ENCODE data around the gene EGR4. TPM values are rescaled to one million over a fixed set of nuclear protein-coding genes. Genes with fewer than 3 reads are reported as not detected.

Gene EGR4
- polyA plus RNA-seq (2013, experiment 1 of 2; ENCODE audit: insufficient read length), result not detected
- not detected for polyA plus RNA-seq (2013, experiment 2 of 2; ENCODE audit: insufficient read length)

DNA sequence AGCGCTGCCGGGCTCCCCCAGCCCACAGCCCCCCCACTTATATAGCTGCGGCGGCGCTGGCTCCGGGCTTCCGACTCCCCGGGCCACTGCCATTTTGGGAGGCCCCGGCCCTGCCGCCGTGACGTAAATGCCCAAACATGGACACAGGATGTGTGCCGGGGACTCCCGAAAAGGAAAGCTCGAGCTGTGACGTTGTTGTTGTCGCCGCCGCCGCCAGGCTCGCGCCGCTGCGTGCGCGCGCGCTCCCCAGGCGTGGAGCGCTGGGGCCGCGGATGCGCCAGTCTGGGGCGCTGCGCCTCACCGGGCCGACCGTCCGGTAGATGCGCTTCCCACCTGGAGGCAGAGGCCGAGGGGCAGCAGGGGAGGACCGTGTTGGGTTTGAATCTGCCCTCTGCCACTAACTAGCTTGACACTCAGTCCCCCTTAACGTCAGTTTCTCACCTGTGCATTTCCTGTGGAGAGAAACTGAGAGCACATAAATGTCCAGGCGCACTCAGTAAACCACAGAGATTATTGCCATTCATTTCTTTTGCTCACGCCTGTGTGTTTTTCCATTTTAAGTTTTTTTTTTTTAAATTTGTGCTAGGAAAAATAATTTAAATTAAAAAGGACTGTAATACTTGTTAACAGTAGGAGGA, at the start of gene EGR4:
EGR4 (minus strand) TSS at position 15 of the 638 bp plus-strand sequence. CDS start 231 bp downstream, outside the sequence.
- peak; percentile 56 for DNase-seq

DNA sequence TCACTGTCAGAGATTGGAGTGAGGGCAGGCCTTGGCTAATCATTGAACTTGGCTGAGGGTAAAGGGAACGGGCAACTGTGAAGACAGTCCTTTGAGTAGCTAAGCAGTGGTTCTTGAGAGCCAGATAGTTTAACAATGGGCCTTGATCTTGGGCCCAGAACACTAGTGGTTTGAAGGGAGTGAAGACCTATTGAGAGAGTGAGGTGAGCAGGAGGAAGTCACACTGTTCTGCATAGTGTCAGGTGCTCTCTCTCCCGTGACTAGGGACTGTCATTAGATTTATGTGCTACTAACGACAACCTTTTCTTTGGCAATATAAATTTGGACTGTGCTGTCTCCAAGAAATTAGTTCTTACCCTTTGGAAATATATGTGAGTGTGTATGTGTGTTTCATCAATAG, 47.7 kb upstream of the EGR4 start:
- no peak for DNase-seq

DNA sequence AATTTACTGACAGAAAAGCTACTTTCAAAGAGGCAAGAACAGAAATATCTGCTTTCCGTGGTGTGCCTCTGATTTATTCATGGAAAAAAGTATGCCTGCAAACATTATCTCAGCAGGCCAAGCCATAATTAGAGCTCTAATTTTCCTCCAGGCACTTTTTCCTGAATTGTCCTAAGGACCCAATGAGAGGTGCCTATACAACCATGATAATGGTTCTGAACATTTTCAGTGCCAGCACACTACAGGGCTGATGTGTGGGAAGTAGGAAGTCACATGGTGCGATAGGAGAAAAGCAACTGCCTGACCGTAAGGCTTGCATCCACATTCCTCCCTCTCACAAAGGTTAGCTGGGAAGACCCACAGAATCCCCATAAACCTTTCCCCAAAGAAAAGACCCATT, 45.9 kb upstream of the EGR4 start:
- DNase-seq, result no peak

DNA sequence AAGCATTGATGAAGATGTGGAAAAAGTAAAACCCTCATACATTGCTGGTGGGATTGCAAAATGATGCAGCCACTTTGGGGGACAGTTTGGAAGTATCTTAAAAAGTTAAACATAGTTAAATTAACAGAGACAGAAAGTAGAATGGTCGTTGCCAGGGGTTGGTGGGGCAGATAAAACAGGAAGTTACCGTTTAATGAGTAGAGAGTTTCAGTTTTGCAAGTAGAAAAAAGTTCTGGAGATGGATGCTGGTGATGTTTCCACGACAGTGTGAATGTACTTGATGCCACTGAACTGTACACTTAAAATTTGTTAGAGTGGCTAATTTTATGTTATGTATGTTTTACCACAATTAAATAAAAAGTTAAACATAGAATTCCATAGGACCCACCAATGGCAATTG, 44.5 kb upstream of the EGR4 start:
- no peak for DNase-seq

DNA sequence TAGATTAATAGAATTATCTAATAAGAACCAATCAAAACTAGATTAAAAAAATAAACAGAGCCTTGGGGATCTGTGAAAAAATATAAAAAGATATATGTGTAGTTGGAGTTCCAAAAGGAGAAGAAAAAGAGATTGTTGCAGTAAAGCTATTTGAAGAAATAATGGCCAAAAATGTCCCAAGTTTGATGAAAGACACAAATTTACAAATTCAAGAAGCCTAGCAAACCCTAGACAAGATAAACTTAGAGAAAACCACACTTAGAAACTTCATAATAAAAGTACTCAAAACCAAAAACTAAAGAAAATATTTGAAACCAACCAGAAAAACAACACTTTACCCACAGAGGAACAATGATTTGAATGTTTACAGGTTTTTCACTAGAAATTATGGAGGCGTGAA, 41.3 kb upstream of the EGR4 start:
- DNase-seq, result no peak

DNA sequence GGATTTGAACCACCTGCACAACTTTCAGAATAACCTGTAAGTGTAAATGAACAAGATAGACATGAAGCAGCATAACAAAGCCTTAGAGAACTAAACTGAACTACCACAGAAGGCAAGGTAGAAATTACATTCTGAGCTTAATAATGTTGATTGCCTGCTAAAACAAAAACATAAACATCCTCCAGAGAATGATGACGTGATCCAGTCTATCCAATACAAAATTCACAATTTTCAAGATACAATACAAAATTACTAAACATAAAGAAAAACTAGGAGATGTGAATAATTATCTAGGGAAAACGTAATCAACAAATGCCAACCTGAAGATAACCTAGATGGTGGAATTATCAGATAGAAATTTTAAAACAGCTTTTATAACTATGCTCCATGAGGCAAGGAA, 40.7 kb upstream of the EGR4 start:
- DNase-seq, result no peak

DNA sequence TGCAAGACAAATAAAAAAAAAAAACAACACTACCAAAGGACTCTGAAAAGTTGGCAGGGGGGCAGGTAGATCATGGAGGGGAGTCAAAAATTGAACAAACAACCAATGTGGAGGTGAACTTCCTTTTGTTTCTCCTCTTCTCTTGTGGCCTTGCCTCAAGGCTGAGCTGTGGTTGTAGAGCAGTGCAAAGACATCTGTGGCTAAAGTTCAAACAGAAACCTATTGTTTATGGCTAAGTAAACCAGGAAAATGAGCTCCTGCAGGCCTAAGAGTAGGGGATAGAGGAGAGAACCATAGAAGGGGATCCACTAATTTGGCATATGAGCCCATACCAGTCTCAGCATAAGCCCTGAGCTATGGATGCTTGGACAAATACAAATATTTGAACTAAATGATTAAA, 40.2 kb upstream of the EGR4 start:
- DNase-seq, result no peak

DNA sequence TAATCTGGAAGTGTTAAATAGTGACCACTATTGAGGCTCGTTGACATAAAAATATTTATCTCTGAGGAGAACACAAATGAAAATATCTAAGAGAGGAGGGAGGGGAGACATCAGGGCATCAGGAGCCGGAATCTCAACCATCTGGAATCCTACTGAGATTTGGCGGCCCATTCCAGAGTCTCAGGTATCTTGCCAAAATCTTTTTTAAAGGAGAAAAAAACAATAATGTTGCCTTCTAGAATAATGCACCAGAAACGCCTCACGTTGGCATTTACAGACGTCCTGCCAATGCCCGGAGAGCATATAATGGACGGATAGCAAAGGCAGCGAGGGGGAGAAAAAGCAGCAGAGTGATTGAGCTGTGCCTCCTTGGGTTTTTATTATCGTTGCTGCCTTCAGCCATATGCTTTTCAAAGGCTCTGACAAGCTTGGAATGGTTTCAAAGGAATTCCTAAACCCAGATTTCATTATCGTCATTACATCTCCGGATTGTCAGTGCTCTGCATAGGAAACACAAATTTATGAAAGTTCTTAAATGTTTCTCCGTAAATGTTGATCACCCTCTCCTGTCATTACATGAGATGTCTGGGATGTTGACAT, 30.9 kb upstream of the EGR4 start:
- no peak for DNase-seq

DNA sequence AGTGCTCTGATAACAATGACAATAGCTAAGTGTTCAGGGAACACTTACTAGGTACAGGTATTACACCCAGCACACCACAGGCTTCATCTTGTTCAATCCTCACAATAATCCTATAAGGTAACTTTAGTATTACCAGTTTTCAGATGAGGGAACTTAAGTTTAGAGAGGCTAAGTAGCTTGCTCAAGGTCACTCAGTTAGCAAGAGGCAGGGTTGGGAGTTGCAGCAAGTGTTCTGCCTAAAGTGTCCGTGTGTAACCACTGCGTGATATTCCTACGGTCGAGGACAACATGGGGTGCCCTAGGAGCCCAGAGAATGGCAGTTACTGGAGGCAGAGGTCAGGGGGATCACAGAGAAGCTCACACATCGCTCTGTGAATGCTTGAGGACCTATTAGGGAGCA, 30.2 kb upstream of the EGR4 start:
- DNase-seq, result no peak

DNA sequence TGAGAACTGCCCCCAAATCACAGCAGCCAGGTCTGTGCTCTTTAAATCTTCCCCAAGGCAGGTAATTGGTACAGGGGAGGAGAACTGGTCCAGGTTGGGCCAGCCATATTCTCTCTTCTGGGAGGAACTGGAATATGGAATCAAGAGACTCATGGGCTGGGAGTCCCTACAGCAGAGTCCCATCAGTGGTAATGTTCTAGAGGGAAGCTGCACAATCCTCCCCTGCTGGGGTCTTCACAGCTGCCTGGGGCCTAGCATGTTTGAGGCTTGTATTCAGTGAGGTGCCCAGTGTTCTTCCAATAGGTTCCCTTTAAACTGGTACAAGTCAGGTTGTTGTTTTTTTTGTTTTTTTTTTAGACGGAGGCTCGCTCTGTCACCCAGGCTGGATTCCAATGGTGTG, 21.1 kb upstream of the EGR4 start:
- no peak for DNase-seq

DNA sequence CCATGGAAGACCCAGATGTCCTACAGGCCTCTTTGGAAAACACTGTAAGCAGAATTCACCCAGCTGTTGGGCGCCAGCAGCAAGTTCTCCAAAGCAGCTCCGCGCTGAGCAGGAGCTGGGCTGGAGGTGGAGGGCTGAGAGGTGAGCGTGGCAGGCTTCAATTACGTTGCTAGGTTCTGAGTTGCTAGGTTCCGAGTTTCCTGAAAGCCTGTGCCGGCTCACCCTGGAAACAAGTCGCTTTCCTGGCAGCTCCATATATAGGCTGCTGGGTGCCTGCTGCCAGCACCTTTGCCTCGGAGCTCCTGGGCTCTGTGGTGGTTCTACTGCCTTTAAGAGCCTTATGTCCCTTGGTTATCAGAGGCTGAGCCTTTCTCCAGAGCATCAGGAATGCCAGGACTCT, 14.4 kb upstream of the EGR4 start:
- no peak for DNase-seq

DNA sequence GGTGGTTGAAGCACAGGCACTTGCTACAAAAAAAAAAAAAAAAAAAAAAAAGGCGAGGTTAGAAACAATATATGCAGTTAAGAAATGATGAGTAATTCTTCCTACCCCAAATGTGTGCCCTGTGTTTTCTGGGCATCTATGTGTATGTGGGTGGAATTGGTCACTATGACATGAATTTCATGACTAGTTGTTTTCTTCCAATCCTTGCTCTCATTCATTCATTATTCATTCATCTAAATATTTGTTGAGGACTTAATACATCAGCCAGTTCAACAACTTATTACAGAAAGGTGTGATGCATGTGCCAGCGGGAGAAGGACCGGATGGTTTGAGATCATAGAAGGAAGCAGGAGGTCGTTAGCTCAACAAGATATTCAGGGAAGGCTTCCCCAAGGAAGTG, 8.3 kb upstream of the EGR4 start:
- no peak for DNase-seq

DNA sequence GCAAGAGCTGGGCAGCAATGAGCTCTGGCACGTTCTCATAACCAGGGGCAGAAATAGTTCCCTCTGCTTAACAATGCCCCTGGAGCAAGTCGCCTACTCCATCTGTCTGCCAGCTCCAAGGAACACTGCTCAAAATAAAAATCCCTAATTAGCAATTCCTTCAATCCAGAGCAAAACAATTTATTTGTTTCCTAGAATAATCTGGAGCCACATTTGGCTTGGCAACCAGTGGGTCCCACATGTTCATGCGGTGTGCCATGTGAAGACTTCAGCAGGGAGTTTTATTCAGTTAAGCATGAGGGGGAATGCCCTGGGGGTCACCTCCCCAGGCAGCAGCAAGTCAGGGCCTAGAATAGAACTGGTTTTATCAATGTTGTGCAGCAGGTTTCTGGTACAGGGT, 7.6 kb upstream of the EGR4 start:
- DNase-seq, result no peak

DNA sequence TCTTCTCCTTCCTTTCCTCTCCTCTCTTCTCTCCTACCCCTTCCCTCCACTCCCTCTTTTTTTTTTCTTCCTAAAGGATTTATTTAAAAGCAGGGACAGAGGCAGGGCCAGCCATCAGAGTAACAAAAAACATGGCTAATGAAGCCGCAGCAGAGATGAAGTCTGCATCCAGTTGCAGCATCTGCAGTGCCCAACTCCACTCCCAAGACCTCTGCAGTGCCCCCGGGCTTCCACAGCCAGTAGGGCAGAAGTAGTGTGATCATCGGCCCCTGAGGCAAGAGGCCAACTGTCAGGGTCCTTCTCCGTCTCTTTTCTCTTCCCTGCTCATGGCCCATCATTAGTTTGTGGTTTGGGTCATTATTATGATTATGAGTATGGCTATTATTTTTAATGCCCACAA, 4.2 kb upstream of the EGR4 start:
- no peak for DNase-seq

DNA sequence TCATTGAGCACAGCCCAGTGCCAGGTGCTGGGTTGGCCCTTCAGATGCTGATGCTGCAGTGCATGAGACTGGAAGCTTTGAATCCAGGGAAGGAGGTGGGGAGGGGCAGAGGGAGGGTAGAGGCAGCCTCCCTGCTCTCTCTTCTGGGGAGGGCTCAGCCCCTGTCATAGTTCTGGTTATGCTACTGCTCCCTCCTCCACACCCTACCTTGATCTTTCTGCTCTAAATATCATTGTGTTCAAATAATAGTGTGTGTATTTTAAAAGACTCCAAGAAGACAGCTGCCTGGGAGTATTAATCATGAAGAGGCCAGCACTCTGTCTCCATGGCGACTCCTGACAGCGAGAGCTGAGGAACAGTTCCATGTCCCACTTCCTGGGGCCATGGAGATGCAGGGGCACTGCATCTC, 3.8 kb upstream of the EGR4 start:
- DNase-seq, result peak; percentile 14

DNA sequence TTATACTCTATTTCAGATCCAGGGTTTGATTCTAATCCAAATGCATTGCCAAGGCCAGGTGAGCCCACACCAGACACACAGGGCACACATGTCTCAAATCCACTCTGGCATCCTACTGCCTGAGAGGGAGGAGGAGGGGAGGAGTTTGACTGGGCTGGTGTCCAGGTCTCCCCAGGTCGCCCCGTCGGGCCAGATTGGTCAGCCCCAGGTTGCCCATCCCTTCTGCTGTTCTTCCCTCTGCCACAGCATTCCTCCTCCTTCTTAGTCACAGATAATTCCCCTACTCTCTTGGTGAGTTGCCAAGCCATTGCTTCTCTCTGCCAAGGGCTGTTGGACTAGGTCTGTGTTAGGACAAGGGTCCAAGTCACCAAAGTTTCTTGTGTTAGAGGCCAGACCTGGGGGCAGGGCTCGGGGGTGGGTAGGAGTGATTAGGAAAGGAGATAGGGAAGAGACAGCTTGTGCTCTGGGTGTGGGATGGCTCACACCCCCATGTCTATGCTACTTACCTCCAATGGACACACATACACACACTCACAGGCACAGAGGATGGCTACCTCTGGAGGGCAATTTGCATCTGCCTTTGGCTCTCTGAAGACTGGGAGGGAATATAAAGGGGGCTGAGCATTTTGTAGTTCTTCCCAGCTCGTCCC, 2.5 kb upstream of the EGR4 start:
- no peak for DNase-seq

DNA sequence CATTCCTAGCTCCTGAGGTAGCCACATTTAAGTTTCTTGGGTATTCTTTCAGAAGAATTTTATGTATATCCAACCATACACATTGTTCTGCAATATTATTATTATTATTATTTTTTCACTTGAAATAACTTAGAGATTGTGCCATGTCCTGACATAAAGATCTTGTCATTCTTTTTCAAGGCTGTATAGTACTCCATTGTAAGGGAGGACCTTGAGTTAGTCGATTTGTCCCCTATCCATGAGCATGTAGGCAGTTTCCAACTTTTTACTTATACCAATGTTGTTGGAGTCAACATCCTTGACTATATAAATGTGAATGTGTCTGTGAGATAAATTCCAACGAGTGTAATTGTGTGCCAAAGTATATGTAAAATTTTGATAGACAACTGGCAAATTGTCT, 891 bp upstream of the EGR4 start:
- DNase-seq, result no peak

DNA sequence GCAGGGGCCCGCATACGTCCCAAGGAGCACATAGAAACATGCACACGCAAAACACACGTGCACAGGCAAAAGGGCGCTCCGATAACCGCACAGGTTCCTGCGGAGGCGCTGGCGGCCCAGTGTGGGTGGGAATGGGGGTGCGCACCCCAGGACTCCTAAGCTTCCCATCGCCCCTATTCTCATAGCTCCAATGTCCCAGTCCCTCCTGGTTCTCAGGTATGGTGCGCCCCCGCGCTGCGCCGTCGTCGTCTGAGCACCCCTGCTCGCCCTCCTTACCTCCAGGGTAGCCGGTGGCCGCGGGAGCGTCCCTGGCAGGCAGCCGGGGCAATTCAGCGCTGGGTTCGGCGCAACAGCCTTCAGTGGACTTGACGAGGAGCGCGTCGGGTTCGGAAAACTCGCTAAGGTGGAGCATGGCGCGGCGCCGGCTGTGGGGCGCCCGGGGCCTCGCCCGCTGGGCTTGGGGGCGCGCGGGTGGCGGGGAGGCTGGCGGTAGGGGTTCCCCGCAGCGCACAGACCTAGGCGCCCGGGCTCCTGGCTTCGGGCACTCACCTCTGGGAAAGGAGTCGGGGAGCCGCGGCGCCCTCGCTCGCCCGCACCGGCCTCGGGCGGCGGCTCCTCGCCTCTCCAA, 328 bp downstream of the EGR4 start:
- no peak for DNase-seq

DNA sequence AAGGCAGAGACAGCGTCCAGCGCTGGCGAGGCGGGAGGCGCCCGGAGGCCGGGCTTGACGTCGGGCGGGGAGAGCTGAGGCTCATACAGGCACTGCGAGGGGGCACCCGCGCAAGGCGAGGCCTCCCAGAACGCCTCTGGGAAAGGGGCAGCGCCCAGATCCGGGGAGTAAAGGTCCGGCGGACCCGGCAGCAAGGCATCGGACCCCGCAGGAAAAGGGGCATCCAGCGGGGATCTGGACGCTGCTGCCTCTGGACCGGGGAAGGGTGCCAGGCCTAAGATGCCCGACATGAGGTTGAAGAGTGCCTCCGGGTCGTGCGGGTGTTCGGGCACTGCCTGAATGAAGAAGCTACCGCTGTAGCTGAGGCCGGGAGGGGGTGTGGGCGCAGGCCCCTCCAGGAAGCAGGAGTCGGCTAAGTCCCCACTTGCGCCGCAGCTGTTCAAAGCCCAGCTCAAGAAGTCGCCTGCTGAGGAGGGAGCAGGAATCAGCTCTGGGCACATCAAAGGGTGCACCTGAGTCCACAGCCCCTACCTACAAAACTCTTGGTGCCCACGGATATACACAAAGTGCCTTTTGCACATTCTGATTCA, 937 bp downstream of the EGR4 start:
- no peak for DNase-seq

DNA sequence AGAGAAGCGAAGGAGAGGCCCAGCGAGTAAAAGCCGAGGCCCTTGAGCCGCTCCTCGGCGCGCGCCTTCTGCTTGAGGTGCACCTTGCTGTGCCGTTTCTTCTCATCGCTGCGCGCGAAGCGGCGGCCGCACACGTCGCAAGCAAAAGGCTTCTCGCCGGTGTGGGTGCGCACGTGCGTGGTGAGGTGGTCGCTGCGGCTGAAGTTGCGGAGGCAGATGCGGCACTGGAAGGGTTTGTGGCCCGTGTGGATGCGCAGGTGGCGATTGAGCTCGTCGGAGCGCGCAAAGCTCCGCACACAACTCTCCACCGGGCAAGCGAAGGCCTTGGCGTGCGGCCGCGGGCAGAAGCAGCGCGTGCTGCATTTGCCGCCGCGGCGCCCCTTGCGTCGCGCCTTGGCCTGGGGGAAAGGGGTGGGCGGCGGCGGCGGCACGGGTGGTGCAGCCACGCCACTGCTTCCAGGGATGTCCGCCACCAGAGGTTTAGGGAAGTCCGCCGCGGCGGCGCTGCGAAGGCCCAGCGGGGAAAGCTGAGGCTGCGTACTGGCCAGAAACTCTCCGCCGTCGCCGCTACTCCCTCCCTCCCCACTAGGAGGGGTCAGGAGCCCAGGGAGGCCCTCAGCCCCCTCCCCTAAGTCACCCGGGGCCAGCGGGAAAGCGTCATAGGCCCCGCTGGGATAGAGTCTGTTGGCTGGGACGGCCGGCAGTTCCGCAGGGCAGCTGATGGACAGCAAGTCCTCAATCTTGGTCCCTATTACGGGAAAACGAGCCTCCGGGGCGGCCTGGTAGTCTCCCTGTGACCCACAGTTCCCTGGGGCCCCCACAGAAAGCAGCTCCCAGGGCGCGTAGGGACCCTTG, 1.7 kb downstream of the EGR4 start:
- no peak for DNase-seq

DNA sequence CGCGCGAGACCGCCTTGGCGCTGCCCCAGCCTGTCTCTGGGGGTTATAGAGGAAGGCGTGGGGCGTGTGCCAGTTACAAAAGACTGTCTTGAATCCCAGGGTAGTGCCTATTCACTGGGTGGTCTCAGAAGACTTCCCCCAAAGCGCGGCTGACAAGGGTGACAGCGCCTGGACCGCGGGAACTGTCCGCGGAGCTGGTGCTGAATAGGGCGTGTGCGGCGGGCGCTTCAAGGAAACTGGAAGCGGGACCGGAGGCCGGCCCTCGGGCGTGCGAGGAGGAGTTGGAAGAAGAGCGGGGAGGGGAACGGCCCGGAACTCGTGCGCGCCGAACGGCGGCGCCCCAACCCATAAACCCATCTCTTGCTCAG, 2.3 kb downstream of the EGR4 start:
- DNase-seq, result peak; percentile 51

DNA sequence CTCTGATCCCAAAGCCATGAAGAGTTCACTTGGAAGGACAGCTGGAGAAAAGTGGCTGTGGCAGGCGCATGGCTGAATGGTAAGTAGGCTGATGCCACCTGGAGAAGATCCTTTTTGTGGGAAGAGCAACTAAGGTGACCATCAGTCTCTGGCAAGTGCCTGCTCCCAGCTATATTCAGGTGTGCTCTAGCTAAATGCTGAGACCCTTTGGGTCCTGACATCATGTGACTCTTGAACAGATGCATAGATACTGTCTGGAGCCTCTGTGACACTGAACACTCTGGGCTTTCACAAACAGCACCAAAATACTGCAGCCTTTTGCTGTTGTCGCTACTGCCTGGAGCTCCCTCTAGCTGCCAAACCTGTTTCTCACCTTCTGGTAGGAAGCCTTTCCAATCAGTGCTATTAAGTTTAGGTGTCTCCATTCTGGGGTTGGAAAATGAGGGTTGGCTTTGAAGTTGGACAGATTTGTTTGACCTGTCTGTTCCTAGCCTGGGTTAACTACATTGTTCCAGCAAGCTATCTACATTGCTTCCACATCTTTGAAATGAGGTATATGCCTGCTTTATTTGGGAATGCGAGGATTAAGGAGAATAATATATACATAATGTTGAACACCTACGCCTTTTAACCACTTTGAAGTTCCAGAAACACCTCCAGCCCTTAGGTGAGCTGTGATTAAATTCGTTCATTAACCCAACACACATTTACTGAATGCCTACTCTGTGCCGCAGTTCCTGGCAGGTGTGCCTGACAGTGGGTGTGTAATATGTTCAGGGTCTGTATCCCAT, 3.1 kb downstream of the EGR4 start:
- peak; percentile 13 for DNase-seq
